HepG2 (cell line): ENCODE results near the gene HMG20B. TPM values are rescaled to one million over a fixed set of nuclear protein-coding genes. Genes with fewer than 3 reads are reported as not detected.

Experiments used
- ATAC-seq: fragments of 200-7000 bp; cut with Tn5 transposase; 3 replicates; pipeline ENCODE4 v1.9.1; 2020; ENCODE audit warnings: mild to moderate bottlenecking, moderate library complexity
- BruUV-seq: library from RNA; stranded (reverse); fragments of 400-500 nt; replicated peaks from 2 replicates; lab custom pipeline; 2021; lab: Mats Ljungman, UMichigan
- CTCF ChIA-PET: fragments of 300-600 bp; formaldehyde crosslinking; extraction: SDS; loops from one replicate; lab custom pipeline; 2021; ENCODE audit warnings: low total read pairs, inconsistent platforms, low intra/inter-chr PET ratio; lab: Yijun Ruan, JAX
- POLR2A ChIA-PET: fragments of 350-600 bp; sonication (Branson Sonifier 250); formaldehyde crosslinking; loops from one replicate; lab custom pipeline; 2020; ENCODE audit warnings: antibody characterized with exemption, inconsistent platforms; lab: Yijun Ruan, JAX
- DNase-seq: peaks from one replicate; pipeline ENCODE4 v3.0.0-alpha.2; 2015; ENCODE audit warnings: low spot score
- FAIRE-seq: peaks from 3 replicates; lab custom pipeline; 2011; peaks lifted over from hg19 to GRCh38; lab: Jason Lieb, UNC
- H2AFZ ChIP-seq: one replicate; pipeline ENCODE4 v1.6.1; 2011; ENCODE audit warnings: low read length, inconsistent platforms
- H3K27ac ChIP-seq: fragments of 300-600 bp; 3 replicates; pipeline ENCODE4 v1.8.0; 2011; ENCODE audit warnings: mixed run types, mild to moderate bottlenecking, mixed read lengths, low read length, inconsistent platforms; ENCODE audit not compliant: insufficient read depth; ENCODE audit errors: extremely low read length
- H3K27me3 ChIP-seq, 2 experiments: fragments of 200-600 bp in 1 of 2; 2 replicates in 1 of 2; 3 replicates in 1 of 2; pipeline versions ENCODE4 v1.6.0 to v1.8.0; 2011; ENCODE audit warnings: low read length in 2 of 2, mild to moderate bottlenecking in 2 of 2, moderate library complexity in 2 of 2, inconsistent platforms in 1 of 2; ENCODE audit not compliant: insufficient read depth in 2 of 2, control insufficient read depth in 1 of 2
- H3K36me3 ChIP-seq, 2 experiments: fragments of 200-600 bp in 1 of 2; replicated peaks in 1 of 2; 2 replicates in 1 of 2; 3 replicates in 1 of 2; pipeline versions ENCODE4 v1.5.1 to v1.8.0; 2011; ENCODE audit warnings: low read length in 2 of 2, inconsistent platforms in 1 of 2; ENCODE audit not compliant: insufficient read depth in 2 of 2, control insufficient read depth in 1 of 2
- H3K4me1 ChIP-seq: 2 replicates; pipeline ENCODE4 v1.5.1; 2012; ENCODE audit warnings: low read length, inconsistent platforms; ENCODE audit not compliant: insufficient read depth
- H3K4me2 ChIP-seq: 2 replicates; pipeline ENCODE4 v1.6.0; 2011; ENCODE audit warnings: low read depth, low read length, inconsistent platforms
- H3K4me3 ChIP-seq, 3 experiments: fragments of 200-600 bp in 1 of 3; sonication (generic), shearing (Covaris generic) in 1 of 3; replicated peaks in 1 of 3; 2 replicates each; pipeline ENCODE4 v1.5.1; 2011 to 2016; ENCODE audit warnings: low read length in 3 of 3, inconsistent platforms in 2 of 3, low read depth in 2 of 3, mild to moderate bottlenecking in 2 of 3, control low read depth in 1 of 3, mixed read lengths in 1 of 3; ENCODE audit not compliant: insufficient read depth in 1 of 3
- H3K79me2 ChIP-seq: one replicate; pipeline ENCODE4 v1.6.1; 2011; ENCODE audit warnings: low read length, inconsistent platforms; ENCODE audit not compliant: insufficient read depth
- H3K9ac ChIP-seq: 2 replicates; pipeline ENCODE4 v1.6.0; 2011; ENCODE audit warnings: mild to moderate bottlenecking, low read depth, low read length, inconsistent platforms; ENCODE audit not compliant: insufficient read depth
- H3K9me3 ChIP-seq: 2 replicates; pipeline ENCODE4 v1.5.1; 2012; ENCODE audit warnings: mild to moderate bottlenecking, low read length
- H4K20me1 ChIP-seq: 2 replicates; pipeline ENCODE4 v1.6.0; 2011; ENCODE audit warnings: inconsistent platforms, mild to moderate bottlenecking, low read length, moderate library complexity; ENCODE audit not compliant: insufficient read depth
- AHR ChIP-seq: IDR thresholded peaks from 2 replicates; pipeline ENCODE4 v1.6.1; 2018; ENCODE audit warnings: missing genetic modification reagents, missing compliant biosample characterization
- GABPA ChIP-seq, 2 experiments: IDR thresholded peaks; 2 replicates each; pipeline ENCODE4 v1.6.1; 2011 to 2016; ENCODE audit warnings: low read depth in 2 of 2, low read length in 1 of 2, missing biosample characterization in 1 of 2, missing genetic modification characterization in 1 of 2
- GFI1 ChIP-seq: sonication (generic); formaldehyde crosslinking; IDR thresholded peaks from 2 replicates; pipeline ENCODE4 v1.5.0; 2020; ENCODE audit warnings: missing genetic modification reagents, mild to moderate bottlenecking, borderline replicate concordance
- HOXA3 ChIP-seq: sonication (generic); formaldehyde crosslinking; IDR thresholded peaks from 2 replicates; pipeline ENCODE4 v1.5.0; 2020; ENCODE audit warnings: missing genetic modification reagents
- MLLT10 ChIP-seq: sonication (generic); formaldehyde crosslinking; IDR thresholded peaks from 2 replicates; pipeline ENCODE4 v1.4.0; 2020; ENCODE audit warnings: missing genetic modification reagents
- NR2F6 ChIP-seq, 2 experiments: IDR thresholded peaks; 2 replicates each; pipeline ENCODE4 v1.6.1; 2016; ENCODE audit warnings: antibody characterized with exemption in 1 of 2, mild to moderate bottlenecking in 1 of 2
- PRPF4 ChIP-seq: fragments of 200-400 bp; formaldehyde crosslinking; IDR thresholded peaks from 2 replicates; pipeline ENCODE4 v1.6.1; 2016; ENCODE audit warnings: low read length, low read depth; ENCODE audit not compliant: poor library complexity, severe bottlenecking
- SMAD3 ChIP-seq: sonication (generic); formaldehyde crosslinking; IDR thresholded peaks from 2 replicates; pipeline ENCODE4 v1.4.0; 2020; ENCODE audit warnings: missing genetic modification reagents
- SMYD3 ChIP-seq: sonication (generic); formaldehyde crosslinking; IDR thresholded peaks from 2 replicates; pipeline ENCODE4 v1.8.1; 2023; ENCODE audit warnings: mild to moderate bottlenecking, missing genetic modification reagents
- SOX6 ChIP-seq, 2 experiments: fragments of 450-650 bp in 1 of 2; sonication (generic) in 1 of 2; formaldehyde crosslinking in 1 of 2; IDR thresholded peaks; 2 replicates each; pipeline versions ENCODE4 v1.4.0 to v1.6.1; 2017 to 2020; ENCODE audit warnings: antibody characterized with exemption in 1 of 2, mild to moderate bottlenecking in 1 of 2, missing genetic modification reagents in 1 of 2
- SP5 ChIP-seq: IDR thresholded peaks from 2 replicates; pipeline ENCODE4 v1.6.1; 2016; ENCODE audit warnings: low read depth, borderline replicate concordance
- TEAD3 ChIP-seq: optimal IDR thresholded peaks from 2 replicates; pipeline ENCODE3; 2016; ENCODE audit warnings: borderline replicate concordance
- TGIF2 ChIP-seq: IDR thresholded peaks from 2 replicates; pipeline ENCODE4 v1.6.1; 2016; ENCODE audit warnings: control low read depth, missing compliant biosample characterization
- ZBTB38 ChIP-seq: sonication (generic); formaldehyde crosslinking; IDR thresholded peaks from 2 replicates; pipeline ENCODE4 v1.5.1; 2020; ENCODE audit warnings: mild to moderate bottlenecking, missing genetic modification reagents
- ZNF33B ChIP-seq: sonication (generic); formaldehyde crosslinking; IDR thresholded peaks from 2 replicates; pipeline ENCODE4 v1.5.1; 2020; ENCODE audit warnings: mild to moderate bottlenecking, missing genetic modification reagents
- ZNF350 ChIP-seq: sonication (generic); formaldehyde crosslinking; IDR thresholded peaks from 2 replicates; pipeline ENCODE4 v1.4.0; 2020; ENCODE audit warnings: mild to moderate bottlenecking, low read depth, missing genetic modification reagents, borderline replicate concordance
- ZNF75D ChIP-seq: sonication (generic); formaldehyde crosslinking; IDR thresholded peaks from 2 replicates; pipeline ENCODE4 v1.8.1; 2023; ENCODE audit warnings: missing genetic modification reagents, mild to moderate bottlenecking, borderline replicate concordance
- ZSCAN20 ChIP-seq: sonication (generic); formaldehyde crosslinking; IDR thresholded peaks from 2 replicates; pipeline ENCODE4 v1.4.0; 2020; ENCODE audit warnings: missing genetic modification reagents, mild to moderate bottlenecking, borderline replicate concordance
- ZSCAN22 ChIP-seq: sonication (generic); formaldehyde crosslinking; IDR thresholded peaks from 2 replicates; pipeline ENCODE4 v1.4.0; 2020; ENCODE audit warnings: mild to moderate bottlenecking, missing genetic modification reagents
- WGBS: methylation state at CpG from one replicate; pipeline ENCODE4 v1.1.6; 2017; ENCODE audit warnings: low lambda C conversion rate; 5-methylcytosine and 5-hydroxymethylcytosine counted together
- in situ Hi-C: cut with HindIII; loops from 2 replicates; pipeline ENCODE4 v1.10.0; 2017; ENCODE audit warnings: low pct_unique_long_range_greater_than_20kb; ENCODE audit not compliant: extremely low pct_ligation_motif_present
- intact Hi-C: fragments of 100-400 bp; cut with micrococcal nuclease; formaldehyde crosslinking; loops from one replicate; pipeline ENCODE4 v1.10.0; 2022; ENCODE audit not compliant: unreplicated experiment
- polyA plus RNA-seq, 8 experiments: library from polyadenylated mRNA; depleted of rRNA in 3 of 8; stranded (reverse) in 7 of 8; unstranded in 1 of 8; fragments of >200 nt; fragmentation: Illumina TruSeq in 4 of 8; extraction: Trizol in 4 of 8; gene quantifications; 2 replicates each; pipeline versions ENCODE4 v1.2.1 to v1.2.3, GENCODE V29; 2011 to 2016; ENCODE audit warnings: low read depth in 4 of 8, missing spikeins in 1 of 8, mixed read lengths in 1 of 8; ENCODE audit not compliant: insufficient read depth in 1 of 8
- total RNA-seq, 5 experiments: library from RNA; depleted of rRNA; stranded (reverse); fragments of >200 nt; fragmentation: Illumina TruSeq; extraction: Trizol; gene quantifications; 2 replicates each; pipeline ENCODE4 v1.2.3, GENCODE V29; 2016; ENCODE audit warnings: low read depth in 1 of 5
- TF ChIP-seq, protein P1 (sequence below): sonication (generic); formaldehyde crosslinking; IDR thresholded peaks from 2 replicates; pipeline ENCODE4 v1.5.1; 2020; ENCODE audit warnings: mild to moderate bottlenecking, missing genetic modification reagents, moderate library complexity
- TF ChIP-seq, protein P2 (sequence below): sonication (generic); formaldehyde crosslinking; IDR thresholded peaks from 2 replicates; pipeline ENCODE4 v1.5.0; 2020; ENCODE audit warnings: mild to moderate bottlenecking, low read depth, missing genetic modification reagents, borderline replicate concordance

Gene HMG20B
- total and polyA plus RNA-seq, 2 of the 13 experiments (the other 11 are each of a cell fraction or from before 2014, with no cell fraction given): 23.9 to 29.2 TPM

DNA sequence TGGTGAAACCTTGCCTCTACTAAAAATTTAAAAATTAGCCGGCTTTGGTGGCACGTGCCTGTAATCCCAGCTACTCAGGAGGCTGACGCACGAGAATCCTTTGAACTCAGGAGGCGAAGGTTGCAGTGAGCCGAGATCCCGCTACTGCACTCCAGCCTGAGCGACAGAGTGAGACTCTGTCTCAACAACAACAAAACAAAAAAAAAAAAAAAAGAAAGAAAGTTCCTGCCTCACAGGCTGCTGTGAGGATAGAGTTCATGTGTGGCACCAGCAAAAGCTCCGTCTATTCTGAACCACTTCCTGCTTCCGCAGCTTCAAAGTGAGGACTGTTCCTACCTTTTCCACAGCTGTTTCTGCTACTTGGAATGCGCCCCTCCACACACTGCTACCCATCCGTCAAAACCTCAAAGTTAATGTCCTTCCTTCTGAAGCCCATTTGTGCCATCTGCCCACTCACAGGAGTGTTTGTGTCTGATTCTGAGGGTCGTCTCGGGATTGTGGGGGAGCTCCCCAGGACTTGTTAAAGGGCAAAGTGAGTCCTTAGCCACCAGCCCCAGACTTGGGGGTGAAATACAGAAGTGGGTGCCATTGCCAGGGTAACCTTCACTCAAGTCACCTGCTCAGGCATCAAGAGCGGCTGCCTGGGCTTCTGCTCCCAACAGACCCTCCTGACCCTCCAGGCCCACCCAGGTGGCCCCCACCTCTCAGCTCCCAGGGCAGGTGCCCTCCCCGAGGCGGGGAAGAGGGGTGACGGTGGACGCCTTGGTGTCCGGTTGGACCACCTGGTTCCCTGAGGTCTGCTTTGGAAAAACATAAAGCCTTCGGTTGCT is 18.3 kb upstream of the HMG20B start:
- no peak for DNase-seq
- CTCF ChIA-PET: no interaction called here
- Histone ChIP-seq H3K4me1 (peaks cover 54% of the 10 kb centered on the region), H3K9ac (0 out of 2 replicates have a peak overlapping the region, but pooled peaks have one; percentile 1), H3K4me2 (peak overlapping the region; percentile 24; the same call in 1 of the 2 replicates), H3K27ac (peak overlapping the region; percentile 45), H3K4me3 (no peak overlapping the region), H3K79me2 (peaks cover 14% of the 10 kb centered on the region), H3K27me3 (no peaks in the 10 kb centered on the region), H2AFZ (no peak overlapping the region), H4K20me1 (no peaks in the 10 kb centered on the region), H3K36me3 (no peaks in the 10 kb centered on the region; a peak in 2 of 5 replicates), H3K9me3 (no peaks in the 10 kb centered on the region)
- no peak for ATAC-seq
- intact Hi-C loops: no loop called here
- FAIRE-seq: no peak
- BruUV-seq: TSS peak; percentile 58
- POLR2A ChIA-PET: no interaction called here
- 81% methylated on average over 20 of the region's 21 CpGs for WGBS
- in situ Hi-C loops: no loop called here
- TF ChIP-seq, protein P1, sequence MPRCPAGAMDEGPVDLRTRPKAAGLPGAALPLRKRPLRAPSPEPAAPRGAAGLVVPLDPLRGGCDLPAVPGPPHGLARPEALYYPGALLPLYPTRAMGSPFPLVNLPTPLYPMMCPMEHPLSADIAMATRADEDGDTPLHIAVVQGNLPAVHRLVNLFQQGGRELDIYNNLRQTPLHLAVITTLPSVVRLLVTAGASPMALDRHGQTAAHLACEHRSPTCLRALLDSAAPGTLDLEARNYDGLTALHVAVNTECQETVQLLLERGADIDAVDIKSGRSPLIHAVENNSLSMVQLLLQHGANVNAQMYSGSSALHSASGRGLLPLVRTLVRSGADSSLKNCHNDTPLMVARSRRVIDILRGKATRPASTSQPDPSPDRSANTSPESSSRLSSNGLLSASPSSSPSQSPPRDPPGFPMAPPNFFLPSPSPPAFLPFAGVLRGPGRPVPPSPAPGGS (CRISPR knock-in tag): no peak
- TF ChIP-seq NR2F6 (IDR thresholded peaks at IDR 0.05) (no peak), NR2F6 (CRISPR knock-in tag; IDR thresholded peaks at IDR 0.05) (no peak), TGIF2 (CRISPR knock-in tag) (no peak), MLLT10 (no peak), ZNF75D (no peak), PRPF4 (no peak), ZSCAN20 (CRISPR knock-in tag) (no peak), GFI1 (CRISPR knock-in tag) (no peak), SMAD3 (no peak), ZNF33B (no peak), ZNF350 (CRISPR knock-in tag) (no peak), TEAD3 (CRISPR knock-in tag) (no peak), HOXA3 (no peak), GABPA (IDR thresholded peaks at IDR 0.05; ENCODE audit: low read depth, low read length) (no peak), GABPA (CRISPR knock-in tag; IDR thresholded peaks at IDR 0.05; ENCODE audit: low read depth) (peak; percentile 59), ZBTB38 (peak; percentile 73; the same call in 1 of the 2 replicates), SOX6 (IDR thresholded peaks at IDR 0.05) (no peak), SOX6 (CRISPR knock-in tag; IDR thresholded peaks at IDR 0.05) (no peak), AHR (CRISPR knock-in tag) (no peak), SP5 (CRISPR knock-in tag) (no peak), ZSCAN22 (peak; percentile 71; the same call in 1 of the 2 replicates), SMYD3 (CRISPR knock-in tag) (no peak)
- TF ChIP-seq, protein P2, sequence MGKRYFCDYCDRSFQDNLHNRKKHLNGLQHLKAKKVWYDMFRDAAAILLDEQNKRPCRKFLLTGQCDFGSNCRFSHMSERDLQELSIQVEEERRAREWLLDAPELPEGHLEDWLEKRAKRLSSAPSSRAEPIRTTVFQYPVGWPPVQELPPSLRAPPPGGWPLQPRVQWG (CRISPR knock-in tag): no peak
